GM21360 (cell line): ENCODE data around the gene TRIM69.
"Not testable (repeated sequence)": the region's sequence is repeated elsewhere in the genome, so short reads cannot be mapped to it uniquely, and the experiment has no call there.

ENCODE experiments used
- ATAC-seq: cut with Tn5 transposase; IDR thresholded peaks from one replicate; pipeline ENCODE4 v1.9.1; 2021; ENCODE audit warnings: mild to moderate bottlenecking, moderate library complexity; ENCODE audit not compliant: unreplicated experiment

The TRIM69 gene

GRCh38 chr15:44738340-44738984 is 2.1 kb downstream of the TRIM69 start:
- ATAC-seq, result no peak

GRCh38 chr15:44739222-44739847 is 3.0 kb downstream of the TRIM69 start:
- not testable (repeated sequence) for ATAC-seq

- ATAC-seq, result not testable (repeated sequence)
Observed at GRCh38 chr15:44743454-44743853, 7.1 kb downstream of the TRIM69 start.

- ATAC-seq, result no peak
Observed at GRCh38 chr15:44753345-44753744, 17.0 kb downstream of the TRIM69 start.

- no peak for ATAC-seq
Observed at GRCh38 chr15:44763187-44763586, 26.9 kb downstream of the TRIM69 start.

GRCh38 chr15:44763848-44764247 is 27.5 kb downstream of the TRIM69 start:
- ATAC-seq, result no peak

- no peak for ATAC-seq
Observed at GRCh38 chr15:44765036-44765435, 28.7 kb downstream of the TRIM69 start.

GRCh38 chr15:44769521-44769920 is 33.2 kb downstream of the TRIM69 start:
- no peak for ATAC-seq

GRCh38 chr15:44770715-44771114 is 34.4 kb downstream of the TRIM69 start:
- not testable (repeated sequence) for ATAC-seq

- ATAC-seq, result no peak
Observed at GRCh38 chr15:44775953-44776352, 39.6 kb downstream of the TRIM69 start.

- no peak for ATAC-seq
Observed at GRCh38 chr15:44779761-44780160, 43.4 kb downstream of the TRIM69 start.

GRCh38 chr15:44780608-44781007 is 44.3 kb downstream of the TRIM69 start:
- ATAC-seq, result no peak

GRCh38 chr15:44781128-44781810 is 44.9 kb downstream of the TRIM69 start:
- no peak for ATAC-seq

- no peak for ATAC-seq
Observed at GRCh38 chr15:44782516-44782915, 46.2 kb downstream of the TRIM69 start.

GRCh38 chr15:44784918-44785274 is 48.6 kb downstream of the TRIM69 start:
- ATAC-seq, result not testable (repeated sequence)

- no peak for ATAC-seq
Observed at GRCh38 chr15:44788748-44789147, 52.4 kb downstream of the TRIM69 start.

- ATAC-seq, result no peak
Observed at GRCh38 chr15:44790215-44790614, 53.9 kb downstream of the TRIM69 start.

- ATAC-seq, result no peak
Observed at GRCh38 chr15:44790656-44791055, 54.3 kb downstream of the TRIM69 start.

GRCh38 chr15:44792715-44793114 is 56.4 kb downstream of the TRIM69 start:
- ATAC-seq, result no peak

- no peak for ATAC-seq
Observed at GRCh38 chr15:44794072-44794471, 57.7 kb downstream of the TRIM69 start.

- no peak for ATAC-seq
Observed at GRCh38 chr15:44796508-44796907, 60.2 kb downstream of the TRIM69 start.

- no peak for ATAC-seq
Observed at GRCh38 chr15:44798826-44799225, 62.5 kb downstream of the TRIM69 start.
